Neuronal stem cell (in vitro differentiated cells): ENCODE results near the gene MYH7. TPM values are rescaled to one million over a fixed set of nuclear protein-coding genes. Genes with fewer than 3 reads are reported as not detected.

Experiments used
- DNase-seq: peaks from one replicate; pipeline ENCODE4 v3.0.0-alpha.2; 2013; ENCODE audit warnings: low spot score
- H2AFZ ChIP-seq: one replicate; pipeline ENCODE4 v1.6.1; 2013; ENCODE audit warnings: mild to moderate bottlenecking, low read length, inconsistent platforms
- H2AK5ac ChIP-seq: 2 replicates; pipeline ENCODE4 v1.6.1; 2013; ENCODE audit warnings: low read depth, mild to moderate bottlenecking, inconsistent platforms, low read length, moderate library complexity, mixed read lengths
- H2BK120ac ChIP-seq: 2 replicates; pipeline ENCODE4 v1.6.1; 2013; ENCODE audit warnings: low read depth, mild to moderate bottlenecking, inconsistent platforms, low read length, moderate library complexity, mixed read lengths
- H2BK12ac ChIP-seq: one replicate; pipeline ENCODE4 v1.6.1; 2013; ENCODE audit warnings: low read length, inconsistent platforms
- H2BK15ac ChIP-seq: 2 replicates; pipeline ENCODE4 v1.6.1; 2013; ENCODE audit warnings: mild to moderate bottlenecking, low read length, inconsistent platforms, mixed read lengths
- H2BK5ac ChIP-seq: one replicate; pipeline ENCODE4 v1.6.1; 2013; ENCODE audit warnings: inconsistent platforms, mild to moderate bottlenecking, low read length, moderate library complexity
- H3K14ac ChIP-seq: one replicate; pipeline ENCODE4 v1.6.1; 2013; ENCODE audit warnings: low read length, inconsistent platforms
- H3K18ac ChIP-seq: 2 replicates; pipeline ENCODE4 v1.6.1; 2013; ENCODE audit warnings: low read length, inconsistent platforms
- H3K23ac ChIP-seq: 2 replicates; pipeline ENCODE4 v1.6.1; 2013; ENCODE audit warnings: low read depth, mild to moderate bottlenecking, mixed read lengths, low read length, inconsistent platforms; ENCODE audit not compliant: poor library complexity
- H3K27ac ChIP-seq: replicated peaks from 3 replicates; pipeline ENCODE4 v1.5.1; 2013; ENCODE audit warnings: low read length, inconsistent platforms
- H3K27me3 ChIP-seq, 3 experiments: 2 replicates each; pipeline ENCODE4 v1.6.1; 2013; ENCODE audit warnings: low read length in 3 of 3, mild to moderate bottlenecking in 2 of 3, inconsistent platforms in 1 of 3, low read depth in 1 of 3, mixed read lengths in 1 of 3, moderate library complexity in 1 of 3; ENCODE audit not compliant: control insufficient read depth in 3 of 3, insufficient read depth in 3 of 3
- H3K36me3 ChIP-seq, 2 donors: replicated peaks in 1 of 2; 2 replicates each; pipeline ENCODE4 v1.6.1; 2013; ENCODE audit warnings: low read length in 2 of 2; ENCODE audit not compliant: control insufficient read depth in 2 of 2, insufficient read depth in 2 of 2
- H3K4ac ChIP-seq: 2 replicates; pipeline ENCODE4 v1.6.1; 2013; ENCODE audit warnings: inconsistent platforms, mild to moderate bottlenecking, low read length, moderate library complexity
- H3K4me1 ChIP-seq, 2 donors: 1 replicate in 1 of 2; 2 replicates in 1 of 2; pipeline ENCODE4 v1.6.1; 2013; ENCODE audit warnings: low read length in 2 of 2, low read depth in 1 of 2; ENCODE audit not compliant: control insufficient read depth in 2 of 2, insufficient read depth in 1 of 2
- H3K4me2 ChIP-seq: one replicate; pipeline ENCODE4 v1.6.1; 2013; ENCODE audit warnings: mild to moderate bottlenecking, low read length, inconsistent platforms; ENCODE audit not compliant: insufficient read depth, poor library complexity, severe bottlenecking
- H3K4me3 ChIP-seq, 2 donors: 2 replicates each; pipeline ENCODE4 v1.5.1; 2013; ENCODE audit warnings: low read length in 2 of 2, mild to moderate bottlenecking in 2 of 2, inconsistent platforms in 1 of 2, moderate library complexity in 1 of 2
- H3K79me1 ChIP-seq: one replicate; pipeline ENCODE4 v1.6.1; 2013; ENCODE audit warnings: low read depth, mild to moderate bottlenecking, inconsistent platforms, low read length, moderate library complexity
- H3K9ac ChIP-seq: one replicate; pipeline ENCODE4 v1.6.1; 2013; ENCODE audit warnings: mild to moderate bottlenecking, low read depth, low read length, inconsistent platforms; ENCODE audit not compliant: poor library complexity
- H3K9me3 ChIP-seq, 2 donors: replicated peaks in 1 of 2; 2 replicates each; pipeline versions ENCODE3 to v1.6.1; 2013; ENCODE audit warnings: low read length in 2 of 2, mild to moderate bottlenecking in 2 of 2, inconsistent platforms in 1 of 2, low read depth in 1 of 2, mixed read lengths in 1 of 2, moderate library complexity in 1 of 2; ENCODE audit not compliant: control insufficient read depth in 2 of 2, insufficient read depth in 1 of 2
- H4K8ac ChIP-seq: one replicate; pipeline ENCODE4 v1.6.1; 2013; ENCODE audit warnings: low read depth, mild to moderate bottlenecking, inconsistent platforms, low read length, moderate library complexity
- H4K91ac ChIP-seq: one replicate; pipeline ENCODE4 v1.6.1; 2013; ENCODE audit warnings: low read length, low read depth, mild to moderate bottlenecking, inconsistent platforms; ENCODE audit not compliant: poor library complexity
- WGBS, 2 donors: extraction: QIAGEN DNeasy Blood & Tissue Kit; methylation state at CpG; one replicate each; pipeline ENCODE4 v1.1.7; 2013; ENCODE audit warnings: missing lambda C conversion rate in 2 of 2, mixed read lengths in 1 of 2; ENCODE audit not compliant: insufficient read length in 2 of 2, insufficient replicate concordance in 1 of 2; ENCODE audit errors: extremely low coverage in 2 of 2; 5-methylcytosine and 5-hydroxymethylcytosine counted together
- polyA plus RNA-seq, 2 experiments: library from polyadenylated mRNA; stranded (reverse); fragments of 200-250 nt; gene quantifications; one replicate each; pipeline ENCODE4 v1.2.3, GENCODE V29; 2013

Gene MYH7
- 0.20 TPM for polyA plus RNA-seq (2013, experiment 1 of 2)
- polyA plus RNA-seq (2013, experiment 2 of 2) = 0.19 TPM

GRCh38 chr14:23435543-23436326 lies at the start of gene MYH7:
TSS of gene MYH7 (minus strand) at chr14:23435660. CDS start at chr14:23433732, 1,928 bp downstream.
- peak within 1 kb of the TSS; percentile 67 for H2BK12ac ChIP-seq
- H3K9me3 ChIP-seq = peaks cover 0 to 2% of the 10 kb centered on the region in 2 donors
- peak within 1 kb of the TSS; percentile 93 for H3K18ac ChIP-seq
- peak within 1 kb of the TSS; percentile 17 for H3K14ac ChIP-seq
- H3K4ac ChIP-seq = no peak within 1 kb of the TSS
- H2AFZ ChIP-seq = peak within 1 kb of the TSS; percentile 76
- peak within 1 kb of the TSS; percentile 28 for H3K23ac ChIP-seq
- peaks cover 46 to 49% of the 10 kb centered on the region in 2 donors for H3K4me1 ChIP-seq
- no peak within 1 kb of the TSS for H3K4me3 ChIP-seq
- WGBS, 2 donors = no CpG with 5 or more reads among the region's 10 CpGs
- H4K8ac ChIP-seq = no peak within 1 kb of the TSS
- H2AK5ac ChIP-seq = peak within 1 kb of the TSS; percentile 93
- peak within 1 kb of the TSS; percentile 21 for H2BK120ac ChIP-seq
- no peak within 1 kb of the TSS for H3K9ac ChIP-seq
- peak within 1 kb of the TSS; percentile 41 for H3K27ac ChIP-seq
- peak within 1 kb of the TSS; percentile 31 for H2BK5ac ChIP-seq
- H4K91ac ChIP-seq = peak within 1 kb of the TSS; percentile 66
- no peaks in the 10 kb centered on the region for H3K36me3 ChIP-seq
- no peak for DNase-seq
- peaks cover 2% of the 10 kb centered on the region for H3K79me1 ChIP-seq
- H3K27me3 ChIP-seq = no peaks in the 10 kb centered on the region
- H2BK15ac ChIP-seq = peak within 1 kb of the TSS; percentile 64
- no peak within 1 kb of the TSS for H3K4me2 ChIP-seq

GRCh38 chr14:23483236-23483854 lies 47.9 kb upstream of the MYH7 start:
- no peak overlapping the region for H4K91ac ChIP-seq
- WGBS, 2 donors = no CpG with 5 or more reads among the region's 9 CpGs
- no peak overlapping the region for H3K14ac ChIP-seq

GRCh38 chr14:23482823-23483148 lies 47.3 kb upstream of the MYH7 start:
- no peak overlapping the region for H2AFZ ChIP-seq
- H3K4ac ChIP-seq = no peak overlapping the region
- H3K36me3 ChIP-seq = peaks cover 4 to 22% of the 10 kb centered on the region in 2 donors
- no peak overlapping the region for H3K4me3 ChIP-seq
- no peak overlapping the region for H2BK5ac ChIP-seq
- H3K18ac ChIP-seq = no peak overlapping the region
- no peak overlapping the region for H3K14ac ChIP-seq
- H3K79me1 ChIP-seq = no peaks in the 10 kb centered on the region
- no peak overlapping the region for H3K9ac ChIP-seq
- no peak overlapping the region for H2BK12ac ChIP-seq
- no peak overlapping the region for H3K4me2 ChIP-seq
- H3K27me3 ChIP-seq = no peaks in the 10 kb centered on the region
- peaks cover 5 to 17% of the 10 kb centered on the region in 2 donors for H3K4me1 ChIP-seq
- H2AK5ac ChIP-seq = no peak overlapping the region
- H2BK15ac ChIP-seq = no peak overlapping the region
- H2BK120ac ChIP-seq = no peak overlapping the region
- no peaks in the 10 kb centered on the region for H3K9me3 ChIP-seq
- no peak overlapping the region for H3K27ac ChIP-seq
- no peak overlapping the region for H4K8ac ChIP-seq
- no peak overlapping the region for H4K91ac ChIP-seq
- no peak for DNase-seq
- H3K23ac ChIP-seq = no peak overlapping the region

More at GRCh38 chr14:23483236-23483854, 47.9 kb upstream of the MYH7 start:
- Histone ChIP-seq H3K4ac (no peak overlapping the region), H2BK12ac (no peak overlapping the region), H3K4me2 (no peak overlapping the region), H2AFZ (no peak overlapping the region), H2BK5ac (no peak overlapping the region), H3K4me1 (peaks cover 5 to 17% of the 10 kb centered on the region in 2 donors), H3K23ac (no peak overlapping the region), H3K36me3 (peaks cover 3 to 16% of the 10 kb centered on the region in 2 donors), H3K9ac (no peak overlapping the region), H3K27ac (no peak overlapping the region), H2BK15ac (no peak overlapping the region), H4K8ac (no peak overlapping the region), H2BK120ac (no peak overlapping the region), H3K27me3 (no peaks in the 10 kb centered on the region), H3K18ac (no peak overlapping the region), H3K4me3 (no peak overlapping the region), H3K79me1 (no peaks in the 10 kb centered on the region), H3K9me3 (no peaks in the 10 kb centered on the region), H2AK5ac (no peak overlapping the region)
- DNase-seq = peak; percentile 38

GRCh38 chr14:23481979-23482822 lies 46.7 kb upstream of the MYH7 start:
- Histone ChIP-seq H3K9me3 (no peaks in the 10 kb centered on the region), H3K27ac (no peak overlapping the region), H3K4me1 (peaks cover 5 to 17% of the 10 kb centered on the region in 2 donors), H3K23ac (no peak overlapping the region), H3K4me2 (no peak overlapping the region), H2BK5ac (no peak overlapping the region), H4K91ac (no peak overlapping the region), H3K18ac (no peak overlapping the region), H3K36me3 (peaks cover 10 to 28% of the 10 kb centered on the region in 2 donors), H2BK120ac (no peak overlapping the region), H2BK15ac (no peak overlapping the region), H3K4me3 (no peak overlapping the region), H4K8ac (no peak overlapping the region), H3K27me3 (no peaks in the 10 kb centered on the region), H2BK12ac (no peak overlapping the region), H3K4ac (no peak overlapping the region), H3K9ac (no peak overlapping the region), H2AFZ (no peak overlapping the region), H2AK5ac (no peak overlapping the region), H3K79me1 (no peaks in the 10 kb centered on the region), H3K14ac (no peak overlapping the region)
- WGBS, 2 donors = no CpG with 5 or more reads among the region's 7 CpGs
- no peak for DNase-seq
